Measurements from ENCODE around the gene NKAPL.
A peak's percentile ranks its signal among the peaks of the same experiment; 100 is the strongest.

NKAPL gene

GRCh38 chr6:28269492-28269891, 10.4 kb downstream of the NKAPL start:
- no peak overlapping the region for H3K4me3 ChIP-seq (replicated peaks in 1 of 2; ENCODE audit: low read depth in 2 of 2, low read length in 2 of 2)
- TF ChIP-seq, protein P1, sequence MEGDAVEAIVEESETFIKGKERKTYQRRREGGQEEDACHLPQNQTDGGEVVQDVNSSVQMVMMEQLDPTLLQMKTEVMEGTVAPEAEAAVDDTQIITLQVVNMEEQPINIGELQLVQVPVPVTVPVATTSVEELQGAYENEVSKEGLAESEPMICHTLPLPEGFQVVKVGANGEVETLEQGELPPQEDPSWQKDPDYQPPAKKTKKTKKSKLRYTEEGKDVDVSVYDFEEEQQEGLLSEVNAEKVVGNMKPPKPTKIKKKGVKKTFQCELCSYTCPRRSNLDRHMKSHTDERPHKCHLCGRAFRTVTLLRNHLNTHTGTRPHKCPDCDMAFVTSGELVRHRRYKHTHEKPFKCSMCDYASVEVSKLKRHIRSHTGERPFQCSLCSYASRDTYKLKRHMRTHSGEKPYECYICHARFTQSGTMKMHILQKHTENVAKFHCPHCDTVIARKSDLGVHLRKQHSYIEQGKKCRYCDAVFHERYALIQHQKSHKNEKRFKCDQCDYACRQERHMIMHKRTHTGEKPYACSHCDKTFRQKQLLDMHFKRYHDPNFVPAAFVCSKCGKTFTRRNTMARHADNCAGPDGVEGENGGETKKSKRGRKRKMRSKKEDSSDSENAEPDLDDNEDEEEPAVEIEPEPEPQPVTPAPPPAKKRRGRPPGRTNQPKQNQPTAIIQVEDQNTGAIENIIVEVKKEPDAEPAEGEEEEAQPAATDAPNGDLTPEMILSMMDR (IDR thresholded peaks at IDR 0.05; ENCODE audit: low read depth, low read length) = no peak
- peak; percentile 79 to 94 for DNase-seq (ENCODE audit: low read depth in 2 of 2)

DNA sequence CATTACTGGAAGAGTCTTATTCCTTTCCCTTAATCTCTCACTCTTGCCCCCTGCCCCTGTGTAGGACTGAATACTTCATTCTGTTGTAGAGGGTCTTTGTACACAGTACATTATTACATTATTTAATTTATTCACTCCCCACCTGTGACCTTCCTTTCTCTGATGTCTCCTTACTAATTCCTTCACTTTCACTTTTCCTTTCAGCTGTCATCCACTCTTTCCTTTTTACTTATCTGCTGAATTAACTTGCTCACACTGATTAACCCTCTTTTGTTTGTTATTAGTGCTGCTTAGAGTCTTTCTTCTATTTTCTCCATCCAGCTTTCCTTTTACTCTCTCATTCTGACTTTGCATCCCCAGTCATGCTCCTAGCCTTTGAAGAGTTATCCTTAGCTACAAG, 15.8 kb downstream of the NKAPL start:
- H3K4me3 ChIP-seq (replicated peaks in 1 of 2; ENCODE audit: low read depth in 2 of 2, low read length in 2 of 2) = no peak overlapping the region
- TF ChIP-seq, protein P1 (IDR thresholded peaks at IDR 0.05; ENCODE audit: low read depth, low read length) = no peak
- DNase-seq (ENCODE audit: low read depth in 2 of 2) = no peak

GRCh38 chr6:28277746-28278145, 18.6 kb downstream of the NKAPL start:
- no peak overlapping the region for H3K4me3 ChIP-seq (replicated peaks in 1 of 2; ENCODE audit: low read depth in 2 of 2, low read length in 2 of 2)
- TF ChIP-seq, protein P1 (IDR thresholded peaks at IDR 0.05; ENCODE audit: low read depth, low read length) = no peak
- no peak for DNase-seq (ENCODE audit: low read depth in 2 of 2)

DNA sequence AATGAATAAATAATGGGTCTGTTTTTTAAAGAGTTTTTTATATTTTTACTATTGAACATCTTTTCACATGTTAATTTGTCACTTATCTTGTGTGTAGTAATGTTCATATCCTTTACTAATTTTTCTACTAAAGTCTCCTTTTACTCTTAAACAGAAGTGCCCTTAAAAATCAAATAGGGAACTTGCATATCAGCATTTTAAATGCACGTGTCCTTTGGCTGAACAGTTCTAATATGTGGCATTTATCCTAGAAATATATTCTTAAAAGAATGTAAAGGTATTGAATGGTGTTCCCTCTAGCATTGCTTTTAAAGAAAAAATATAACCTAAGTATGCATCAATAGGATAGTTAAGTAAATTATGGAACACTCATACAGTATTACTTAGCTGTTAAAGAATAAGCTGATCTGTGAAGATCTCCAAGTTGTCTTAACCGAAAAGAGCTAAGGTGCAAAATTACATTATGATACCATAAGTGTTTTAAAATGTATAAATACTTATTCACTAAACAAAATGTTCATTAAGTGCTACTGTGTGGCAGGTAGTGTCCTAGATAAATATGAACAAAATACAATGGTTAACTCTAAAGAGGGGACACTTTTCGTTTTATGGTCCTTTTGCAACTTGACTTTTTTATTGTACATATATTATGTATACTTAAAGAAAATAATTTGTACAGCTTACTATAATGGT, 21.6 kb downstream of the NKAPL start:
- no peak for DNase-seq (ENCODE audit: low read depth in 2 of 2)
- TF ChIP-seq, protein P1 (IDR thresholded peaks at IDR 0.05; ENCODE audit: low read depth, low read length) = no peak
- H3K4me3 ChIP-seq (replicated peaks in 1 of 2; ENCODE audit: low read depth in 2 of 2, low read length in 2 of 2) = peak overlapping the region; percentile 67 to 71

- DNase-seq (ENCODE audit: low read depth in 2 of 2) = peak; percentile 78 to 86
- H3K4me3 ChIP-seq (replicated peaks in 1 of 2; ENCODE audit: low read depth in 2 of 2, low read length in 2 of 2) = peak within 1 kb of the TSS; percentile 67 to 71
- TF ChIP-seq, protein P1 (IDR thresholded peaks at IDR 0.05; ENCODE audit: low read depth, low read length) = no peak
These were observed 22.4 kb downstream of the NKAPL start, which contains the start of gene PGBD1 for GRCh38 chr6:28281288-28282064. TSS of gene PGBD1 (plus strand) at chr6:28281572. CDS start at chr6:28283814, 2,242 bp downstream.

DNA sequence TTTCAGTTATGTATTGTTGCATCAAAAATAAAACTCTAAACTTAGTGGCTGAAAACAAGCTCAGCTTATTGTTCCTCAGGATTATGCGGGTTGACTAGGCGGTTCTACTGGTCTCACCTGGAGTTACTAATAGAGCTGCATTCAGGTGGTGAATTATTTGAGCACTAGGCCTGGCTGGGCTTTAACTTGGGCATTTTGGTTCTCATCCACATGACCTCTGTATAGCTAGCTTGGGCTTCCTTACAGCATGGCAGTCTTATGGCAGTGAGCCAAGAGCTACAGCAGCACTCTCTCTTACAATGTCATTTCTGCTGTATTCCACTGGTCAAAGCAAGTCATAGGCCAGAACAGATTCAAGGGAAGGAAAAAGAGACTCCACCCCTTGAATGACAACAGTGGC, 23.8 kb downstream of the NKAPL start:
- peak; percentile 13 to 36 for DNase-seq (ENCODE audit: low read depth in 2 of 2)
- TF ChIP-seq, protein P1 (IDR thresholded peaks at IDR 0.05; ENCODE audit: low read depth, low read length) = no peak
- no peak overlapping the region for H3K4me3 ChIP-seq (replicated peaks in 1 of 2; ENCODE audit: low read depth in 2 of 2, low read length in 2 of 2)
